Measurements from ENCODE around the gene WSCD1. TPM values are rescaled to one million over a fixed set of nuclear protein-coding genes. Genes with fewer than 3 reads are reported as not detected.

Gene WSCD1
- total RNA-seq, 1 experiment from 2014 or later, result 57.0 TPM

DNA sequence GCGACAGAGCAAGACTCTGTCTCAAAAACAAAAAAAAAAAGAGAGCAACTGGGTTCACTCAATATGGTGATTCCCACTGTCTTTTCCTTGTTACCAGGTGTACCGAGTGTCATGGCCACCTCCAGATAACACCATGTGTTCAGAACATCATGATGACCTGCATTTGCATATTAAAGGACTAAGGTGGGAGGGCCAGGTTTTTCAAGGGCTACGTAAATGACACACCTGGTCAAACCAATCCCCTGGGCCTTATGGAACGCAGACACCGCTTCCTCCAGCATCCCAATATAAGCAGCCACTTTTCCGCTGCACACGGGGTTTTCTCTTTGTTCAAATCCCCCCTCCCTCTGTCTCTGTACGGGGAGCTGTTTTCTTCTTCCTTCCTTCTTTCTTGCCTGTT, 29.3 kb downstream of the WSCD1 start:
- ChIA-PET POLR2A (ENCODE audit: unreplicated experiment) (interaction anchor here (0.7 kb wide), 1 partner anchor 25 kb away, joined by 3 read pairs; no protein-coding TSS in a partner anchor), CTCF (no interaction called here)
- TF ChIP-seq, protein P1, sequence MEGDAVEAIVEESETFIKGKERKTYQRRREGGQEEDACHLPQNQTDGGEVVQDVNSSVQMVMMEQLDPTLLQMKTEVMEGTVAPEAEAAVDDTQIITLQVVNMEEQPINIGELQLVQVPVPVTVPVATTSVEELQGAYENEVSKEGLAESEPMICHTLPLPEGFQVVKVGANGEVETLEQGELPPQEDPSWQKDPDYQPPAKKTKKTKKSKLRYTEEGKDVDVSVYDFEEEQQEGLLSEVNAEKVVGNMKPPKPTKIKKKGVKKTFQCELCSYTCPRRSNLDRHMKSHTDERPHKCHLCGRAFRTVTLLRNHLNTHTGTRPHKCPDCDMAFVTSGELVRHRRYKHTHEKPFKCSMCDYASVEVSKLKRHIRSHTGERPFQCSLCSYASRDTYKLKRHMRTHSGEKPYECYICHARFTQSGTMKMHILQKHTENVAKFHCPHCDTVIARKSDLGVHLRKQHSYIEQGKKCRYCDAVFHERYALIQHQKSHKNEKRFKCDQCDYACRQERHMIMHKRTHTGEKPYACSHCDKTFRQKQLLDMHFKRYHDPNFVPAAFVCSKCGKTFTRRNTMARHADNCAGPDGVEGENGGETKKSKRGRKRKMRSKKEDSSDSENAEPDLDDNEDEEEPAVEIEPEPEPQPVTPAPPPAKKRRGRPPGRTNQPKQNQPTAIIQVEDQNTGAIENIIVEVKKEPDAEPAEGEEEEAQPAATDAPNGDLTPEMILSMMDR (conservative IDR thresholded peaks at IDR 0.05; ENCODE audit: low read depth, low read length), result no peak
- TF ChIP-seq EZH2phosphoT487 (IDR thresholded peaks at IDR 0.05; ENCODE audit: borderline replicate concordance, low read length) (no peak), EZH2 (IDR thresholded peaks at IDR 0.05; ENCODE audit: low read length, unreplicated experiment) (no peak)
- Histone ChIP-seq H3K27me3 (ENCODE audit: low read length) (no peaks in the 10 kb centered on the region), H3K27ac (ENCODE audit: low read length) (no peak overlapping the region), H3F3A (ENCODE audit: low read length, unreplicated experiment) (no peaks in the 10 kb centered on the region), H3K4me2 (ENCODE audit: low read length) (no peak overlapping the region), H2AFZ (ENCODE audit: low read length) (no peak overlapping the region), H3K36me3 (ENCODE audit: low read depth, low read length) (peaks cover 11% of the 10 kb centered on the region; the same call in 1 of the 2 replicates), H3K79me2 (ENCODE audit: low read length) (no peaks in the 10 kb centered on the region), H4K20me1 (ENCODE audit: low read length) (no peaks in the 10 kb centered on the region), H3K4me1 (ENCODE audit: insufficient read depth, low read length) (peaks cover 14% of the 10 kb centered on the region), H3K9me3 (ENCODE audit: low read length) (no peaks in the 10 kb centered on the region), H3K9ac (ENCODE audit: low read length) (no peak overlapping the region), H3K4me3 (ENCODE audit: low read length) (no peak overlapping the region), H3K9me2 (replicated peaks; ENCODE audit: low read length) (no peaks in the 10 kb centered on the region)
- no TSS peak for BruUV-seq (replicated peaks)
- intact Hi-C loops (cut with micrococcal nuclease), result no loop called here
- no peak for DNase-seq
- no peak for ATAC-seq

DNA sequence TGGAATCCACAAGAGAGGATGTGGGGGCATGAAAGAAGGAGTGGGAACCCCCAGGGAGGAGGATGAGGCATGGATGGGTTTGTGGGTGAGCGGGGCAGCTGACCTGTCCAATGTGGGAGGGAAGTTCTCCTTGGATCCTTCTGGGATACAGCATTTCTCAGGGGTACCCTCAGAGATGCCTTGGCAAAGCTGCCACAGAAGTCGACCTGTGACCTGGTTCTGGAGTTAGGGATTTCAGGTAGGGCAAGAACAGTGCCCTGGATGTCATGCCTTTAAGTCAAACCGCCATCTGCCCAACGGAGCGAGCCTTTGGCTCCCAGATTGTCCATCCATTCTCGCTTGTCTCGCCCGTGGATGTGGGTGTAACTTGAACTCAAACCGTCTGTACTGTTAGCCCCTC, 30.0 kb downstream of the WSCD1 start:
- intact Hi-C loops (cut with micrococcal nuclease), result no loop called here
- ATAC-seq, result no peak
- TF ChIP-seq, protein P1 (conservative IDR thresholded peaks at IDR 0.05; ENCODE audit: low read depth, low read length), result no peak

DNA sequence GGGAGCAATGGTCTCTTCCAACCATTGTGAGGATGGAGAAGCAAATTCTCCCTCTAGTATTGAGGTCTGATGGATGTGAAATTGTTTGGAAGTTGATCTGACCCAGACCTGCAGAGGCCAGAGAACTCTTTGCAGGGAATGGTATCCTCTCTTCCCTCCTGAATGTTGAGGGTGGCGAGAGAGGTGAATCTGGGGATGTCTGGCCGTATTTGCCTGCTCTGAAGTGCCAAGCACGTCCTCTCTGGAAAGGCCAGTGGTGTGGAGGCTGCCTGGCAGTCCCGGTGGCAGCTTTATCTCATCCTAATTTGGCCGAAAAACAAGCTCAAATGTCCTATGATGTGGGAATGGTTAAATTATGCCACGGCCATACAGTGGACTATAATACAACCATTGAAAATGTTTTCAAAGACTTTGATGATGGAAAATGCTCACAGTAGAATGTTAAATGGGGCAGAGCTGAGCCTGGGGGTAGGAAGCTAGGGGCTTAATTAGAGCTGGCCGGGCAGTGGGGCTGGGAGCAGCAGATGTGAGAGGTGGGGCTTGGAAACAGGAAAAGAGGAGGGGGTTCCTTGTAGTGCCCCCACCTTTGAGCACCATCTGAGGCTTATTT, 30.8 kb downstream of the WSCD1 start:
- TF ChIP-seq, protein P1 (conservative IDR thresholded peaks at IDR 0.05; ENCODE audit: low read depth, low read length), result no peak
- TF ChIP-seq EZH2phosphoT487 (IDR thresholded peaks at IDR 0.05; ENCODE audit: borderline replicate concordance, low read length) (no peak), EZH2 (IDR thresholded peaks at IDR 0.05; ENCODE audit: low read length, unreplicated experiment) (no peak)
- no peak overlapping the region for H3K27ac ChIP-seq (ENCODE audit: low read length)
- ChIA-PET CTCF (no interaction called here), POLR2A (ENCODE audit: unreplicated experiment) (interaction anchor here (0.6 kb wide), 1 partner anchor 412 kb away, joined by 3 read pairs; no protein-coding TSS in a partner anchor)
- no peaks in the 10 kb centered on the region for H3K27me3 ChIP-seq (ENCODE audit: low read length)
- ATAC-seq (no peak), DNase-seq (no peak)
- H3K4me1 ChIP-seq (ENCODE audit: insufficient read depth, low read length), result peaks cover 21% of the 10 kb centered on the region
- no peaks in the 10 kb centered on the region for H3K9me2 ChIP-seq (replicated peaks; ENCODE audit: low read length)
- H3K79me2 ChIP-seq (ENCODE audit: low read length), result no peaks in the 10 kb centered on the region
- H2AFZ ChIP-seq (ENCODE audit: low read length), result no peak overlapping the region
- H4K20me1 ChIP-seq (ENCODE audit: low read length), result no peaks in the 10 kb centered on the region
- H3K9ac ChIP-seq (ENCODE audit: low read length), result no peak overlapping the region
- H3K4me2 ChIP-seq (ENCODE audit: low read length), result no peak overlapping the region
- H3K9me3 ChIP-seq (ENCODE audit: low read length), result no peaks in the 10 kb centered on the region
- no peaks in the 10 kb centered on the region for H3F3A ChIP-seq (ENCODE audit: low read length, unreplicated experiment)
- intact Hi-C loops (cut with micrococcal nuclease), result no loop called here
- no peak overlapping the region for H3K4me3 ChIP-seq (ENCODE audit: low read length)
- peaks cover 16% of the 10 kb centered on the region for H3K36me3 ChIP-seq (ENCODE audit: low read depth, low read length)
- no TSS peak for BruUV-seq (replicated peaks)

More for the DNA sequence above, 30.0 kb downstream of the WSCD1 start:
- ChIA-PET CTCF (no interaction called here), POLR2A (ENCODE audit: unreplicated experiment) (no interaction called here)
- H3K9ac ChIP-seq (ENCODE audit: low read length), result no peak overlapping the region
- H4K20me1 ChIP-seq (ENCODE audit: low read length), result no peaks in the 10 kb centered on the region
- no peaks in the 10 kb centered on the region for H3K9me2 ChIP-seq (replicated peaks; ENCODE audit: low read length)
- no peak overlapping the region for H3K4me3 ChIP-seq (ENCODE audit: low read length)
- peaks cover 20% of the 10 kb centered on the region for H3K4me1 ChIP-seq (ENCODE audit: insufficient read depth, low read length)
- DNase-seq, result no peak
- H3K27ac ChIP-seq (ENCODE audit: low read length), result no peak overlapping the region
- no peak overlapping the region for H3K4me2 ChIP-seq (ENCODE audit: low read length)
- no peaks in the 10 kb centered on the region for H3F3A ChIP-seq (ENCODE audit: low read length, unreplicated experiment)
- BruUV-seq (replicated peaks), result no TSS peak
- H3K79me2 ChIP-seq (ENCODE audit: low read length), result no peaks in the 10 kb centered on the region
- no peaks in the 10 kb centered on the region for H3K9me3 ChIP-seq (ENCODE audit: low read length)
- no peak overlapping the region for H2AFZ ChIP-seq (ENCODE audit: low read length)
- H3K27me3 ChIP-seq (ENCODE audit: low read length), result no peaks in the 10 kb centered on the region
- 0 out of 2 replicates have a peak, but pooled peaks cover 13% of the 10 kb centered on the region for H3K36me3 ChIP-seq (ENCODE audit: low read depth, low read length)
